Heart right ventricle (tissue), 16 donors: ENCODE data around the gene SH3RF3. TPM values are rescaled to one million over a fixed set of nuclear protein-coding genes. Genes with fewer than 3 reads are reported as not detected.

Source experiments
- ATAC-seq, 8 donors: fragments of 200-7000 bp; cut with Tn5 transposase; one replicate each; pipeline ENCODE4 v1.9.1; 2020; ENCODE audit warnings: mild to moderate bottlenecking in 8 of 8, moderate library complexity in 8 of 8, moderate number of reproducible peaks in 1 of 8
- DNase-seq, 2 donors: peaks; one replicate each; pipeline ENCODE4 v3.0.0-alpha.2; 2020
- H3K27ac ChIP-seq, 10 donors: fragments of 200-600 bp; sonication (generic) in 2 of 10; one replicate each; pipeline versions ENCODE4 v1.5.0 to v1.8.0; 2020 to 2022; ENCODE audit warnings: mild to moderate bottlenecking in 3 of 10
- H3K27me3 ChIP-seq, 7 donors: fragments of 200-600 bp; one replicate each; pipeline ENCODE4 v1.8.0; 2021 to 2022; ENCODE audit warnings: mild to moderate bottlenecking in 2 of 7
- H3K36me3 ChIP-seq, 9 donors: fragments of 200-600 bp; sonication (generic) in 1 of 9; one replicate each; pipeline versions ENCODE4 v1.5.0 to v1.8.0; 2020 to 2022; ENCODE audit warnings: mild to moderate bottlenecking in 2 of 9
- H3K4me1 ChIP-seq, 9 donors: fragments of 200-600 bp; sonication (generic) in 1 of 9; one replicate each; pipeline versions ENCODE4 v1.5.0 to v1.8.0; 2020 to 2022; ENCODE audit warnings: mild to moderate bottlenecking in 4 of 9
- H3K4me3 ChIP-seq, 10 donors: fragments of 200-600 bp; sonication (generic) in 2 of 10; one replicate each; pipeline versions ENCODE4 v1.5.0 to v1.8.0; 2020 to 2022; ENCODE audit warnings: mild to moderate bottlenecking in 7 of 10, moderate library complexity in 2 of 10
- H3K9me3 ChIP-seq, 11 donors: fragments of 200-600 bp in 10 of 11; sonication (generic) in 2 of 11; one replicate each; pipeline versions ENCODE4 v1.5.0 to v1.8.0; 2013 to 2022; ENCODE audit warnings: mild to moderate bottlenecking in 2 of 11, control low read depth in 1 of 11, moderate library complexity in 1 of 11
- CTCF ChIP-seq, 9 donors: fragments of 200-600 bp; sonication (generic) in 2 of 9; IDR thresholded peaks; one replicate each; pipeline versions ENCODE4 v1.5.0 to v1.8.0; 2021 to 2022; ENCODE audit warnings: antibody characterized with exemption in 9 of 9, mild to moderate bottlenecking in 5 of 9, moderate library complexity in 1 of 9
- WGBS, 2 donors: extraction: QIAGEN DNeasy Blood & Tissue Kit; methylation state at CpG; one replicate each; pipeline ENCODE4 v1.1.7; 2013; ENCODE audit warnings: inconsistent platforms in 1 of 2; 5-methylcytosine and 5-hydroxymethylcytosine counted together
- intact Hi-C, 10 donors: fragments of 100-400 bp; cut with DNase I; formaldehyde crosslinking; loops; one replicate each; pipeline versions ENCODE4 v1.11.1 to v1.14.2; 2022
- polyA plus RNA-seq, 2 donors: library from polyadenylated mRNA; stranded (reverse); fragments of 200-250 nt; gene quantifications; one replicate each; pipeline ENCODE4 v1.2.3, GENCODE V29; 2013
- total RNA-seq, 10 donors: library from RNA; stranded (reverse); fragmentation: NEBNext Ultra II Directional in 3 of 10; extraction: Animal tissue kit (Norgen Biotek cat#: 25700) in 3 of 10; gene quantifications; one replicate each; pipeline versions ENCODE4 v1.2.1 to v1.2.4, GENCODE V29; 2021 to 2023
- donor health status: Arrhythmogenic right ventricular cardiomyopathy.
- donor health status: ischemic (EF 13 %, LVEDD 7.1; RV severe dilation, severe dysfunction).
- donor health status: healthy with polysubstance abuse.
- donor health status: DM: no; HTN: yes; CAD: no.
- donor health status: DM: no; HTN: no; CAD: no.
- donor health status: ischemic (EF 25% LVEDD 6.9; RV normal size, moderate dysfunction).
- donor health status: ischemic (EF 25% LVEDD 5.7; RV mildly dilated, moderate dysfunction).
- donor health status: healthy.
- donor health status: DM: yes; HTN: yes; CAD: no.
- donor health status: Ischemic cardiomyopathy.
- donor health status: ischemic (EF 35%, LVEDD 5.7; RV mildly dilated, moderate dysfunction).
- donor health status: nonischemic (EF 11% LVEDD 7.7; RV severe dilation, severe dysfunction).
- donor health status: DM: yes; HTN: yes; CAD: no.
- donor health status: PGD.
- donor health status: ischemic (EF 29% LVEDD 5.4; RV normal size, mild dysfunction).
- donor health status: nonischemic (EF 23%, LVEDD 6.1; RV moderate dilation, normal function).

SH3RF3 gene
- total and polyA plus RNA-seq, 12 donors, result 5.0 to 11.5 (median 8.6) TPM

DNA sequence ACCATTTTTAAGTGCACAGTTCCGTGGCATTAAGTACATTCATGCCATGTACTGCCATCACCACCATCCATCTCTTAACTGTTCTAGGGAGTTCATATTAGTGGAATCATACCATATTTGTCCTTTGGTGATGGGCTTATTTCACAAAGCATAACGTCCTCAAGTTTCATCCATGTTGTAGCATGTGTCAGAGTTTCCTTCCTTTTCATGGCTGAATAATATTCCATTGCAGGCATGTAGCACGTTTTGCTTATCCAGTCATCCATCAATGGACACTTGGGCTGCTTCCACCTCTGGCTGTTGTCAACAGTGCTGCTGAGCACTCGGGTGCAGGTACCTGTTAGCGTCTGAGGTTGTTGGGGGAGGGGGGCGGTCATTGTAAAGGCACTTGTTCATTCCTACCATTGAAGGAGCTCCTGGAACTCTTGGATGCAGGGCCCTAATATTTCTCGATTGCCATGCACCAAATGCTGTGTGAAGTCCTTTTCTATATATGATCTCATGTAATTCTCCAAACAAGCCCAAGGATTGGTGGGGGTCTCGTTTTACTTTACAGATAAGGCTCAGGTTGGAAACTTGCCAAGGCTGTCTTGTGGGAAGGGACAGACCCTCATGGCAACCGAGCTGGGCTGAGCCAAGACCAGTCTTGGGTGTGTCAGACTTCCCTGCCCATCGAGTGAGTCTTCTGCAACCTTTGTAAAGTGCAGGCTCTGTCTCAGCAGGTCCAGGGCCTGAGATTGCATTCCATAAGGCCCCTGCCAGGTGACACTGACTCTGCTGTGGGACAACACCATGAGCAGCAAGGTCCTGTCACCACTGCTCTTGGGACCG lies 42.9 kb upstream of the SH3RF3 start:
- TF ChIP-seq CTCF (IDR thresholded peaks at IDR 0.05), result no peak
- Histone ChIP-seq H3K27ac (no peak overlapping the region), H3K4me1 (no peaks in the 10 kb centered on the region), H3K4me3 (no peak overlapping the region), H3K36me3 (no peaks in the 10 kb centered on the region), H3K9me3 (no peaks in the 10 kb centered on the region), H3K27me3 (no peaks in the 10 kb centered on the region)
- DNase-seq (no peak), ATAC-seq (no peak)
- intact Hi-C loops, result no loop called here
- 84 to 85% methylated on average over 11 of the region's 11 CpGs for WGBS, 2 donors

DNA sequence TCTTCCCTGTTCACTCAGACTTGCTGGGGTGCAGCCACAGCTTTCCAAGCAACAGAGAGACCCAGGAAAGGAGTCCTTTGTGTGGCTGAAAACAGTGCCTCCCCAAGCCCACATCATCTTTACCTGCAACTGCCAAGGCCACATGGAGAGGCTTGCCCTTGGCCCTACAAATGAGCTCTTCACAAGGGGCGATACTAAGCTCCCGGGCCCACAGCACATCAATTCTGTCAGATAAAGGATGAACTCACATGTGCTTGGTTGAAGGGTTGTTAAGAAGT lies 42.3 kb upstream of the SH3RF3 start:
- 92 to 98% methylated on average over 2 of the region's 2 CpGs for WGBS, 2 donors
- H3K27me3 ChIP-seq, result no peaks in the 10 kb centered on the region
- no peaks in the 10 kb centered on the region for H3K4me1 ChIP-seq
- TF ChIP-seq CTCF (IDR thresholded peaks at IDR 0.05), result no peak
- no peaks in the 10 kb centered on the region for H3K36me3 ChIP-seq
- no peak for DNase-seq
- no peak for ATAC-seq
- H3K27ac ChIP-seq, result no peak overlapping the region
- no peak overlapping the region for H3K4me3 ChIP-seq
- no peaks in the 10 kb centered on the region for H3K9me3 ChIP-seq
- intact Hi-C loops, result no loop called here

GRCh38 chr2:109087055-109087663 lies 41.8 kb upstream of the SH3RF3 start:
- no peaks in the 10 kb centered on the region for H3K4me1 ChIP-seq
- H3K9me3 ChIP-seq, result no peaks in the 10 kb centered on the region
- intact Hi-C loops, result no loop called here
- H3K27ac ChIP-seq, result no peak overlapping the region
- H3K36me3 ChIP-seq, result no peaks in the 10 kb centered on the region
- H3K27me3 ChIP-seq, result no peaks in the 10 kb centered on the region
- TF ChIP-seq CTCF (IDR thresholded peaks at IDR 0.05), result no peak
- H3K4me3 ChIP-seq, result no peak overlapping the region
- DNase-seq, result no peak
- WGBS, 2 donors, result 86 to 91% methylated on average over 11 of the region's 11 CpGs
- no peak for ATAC-seq

DNA sequence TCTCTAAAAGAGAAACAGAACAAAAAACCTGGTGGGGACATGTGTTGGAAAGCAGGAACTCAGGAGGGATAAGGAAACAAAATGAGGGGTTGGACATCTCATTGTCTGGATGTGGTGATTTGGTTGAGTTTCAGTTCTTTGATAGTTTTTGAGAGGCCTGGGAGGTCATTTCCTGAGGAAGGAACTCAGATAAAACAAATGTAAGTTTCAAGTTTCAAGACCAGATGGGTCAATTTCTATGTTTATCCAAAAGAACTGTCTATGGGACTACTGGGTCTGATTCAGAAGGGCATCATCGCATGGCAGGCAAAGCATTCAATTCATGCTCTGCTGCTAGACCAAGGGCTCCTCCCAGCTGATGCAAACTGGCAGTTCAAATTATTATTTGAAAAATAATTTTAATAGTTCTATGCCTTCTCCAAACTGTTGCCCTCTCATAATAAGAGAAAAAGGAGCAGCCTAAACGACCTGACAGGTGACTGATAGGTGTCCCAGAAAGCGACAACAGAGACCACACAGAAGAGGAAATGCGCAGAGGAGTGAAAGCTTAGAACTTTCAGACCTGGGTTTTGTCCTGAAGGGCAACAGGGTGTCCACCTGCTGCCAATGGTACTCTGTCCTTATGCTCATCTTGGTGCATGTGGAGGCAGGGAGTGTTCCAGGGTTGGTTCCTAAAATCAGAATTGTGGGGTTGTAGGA lies 39.3 kb upstream of the SH3RF3 start:
- Histone ChIP-seq H3K27me3 (no peaks in the 10 kb centered on the region), H3K4me3 (no peak overlapping the region), H3K27ac (no peak overlapping the region), H3K9me3 (peaks cover 0 to 18% (median 0%) of the 10 kb centered on the region in 11 donors), H3K4me1 (no peaks in the 10 kb centered on the region), H3K36me3 (no peaks in the 10 kb centered on the region)
- intact Hi-C loops, result no loop called here
- TF ChIP-seq CTCF (IDR thresholded peaks at IDR 0.05), result no peak
- 80 to 83% methylated on average over 4 of the region's 4 CpGs for WGBS, 2 donors
- ATAC-seq (no peak), DNase-seq (no peak)
